NCI-H146 (cell line): ENCODE measurements around the gene SMARCA4.
A peak's percentile ranks its signal among the peaks of the same experiment; 100 is the strongest.

Source experiments
- DNase-seq: peaks from one replicate; lab custom pipeline; 2025; lab: John Stamatoyannopoulos, UW

Gene SMARCA4

GRCh38 chr19:11035441-11036377, 74.9 kb downstream of the SMARCA4 start:
- DNase-seq: peak; percentile 73

GRCh38 chr19:11038511-11038910, 77.7 kb downstream of the SMARCA4 start:
- no peak for DNase-seq

- no peak for DNase-seq
These were observed 80.4 kb downstream of the SMARCA4 start for GRCh38 chr19:11041194-11041593.

GRCh38 chr19:11041966-11042627, 81.3 kb downstream of the SMARCA4 start:
- DNase-seq: no peak

GRCh38 chr19:11044431-11044830, 83.6 kb downstream of the SMARCA4 start:
- DNase-seq: no peak

GRCh38 chr19:11045536-11045935, 84.7 kb downstream of the SMARCA4 start:
- DNase-seq: no peak

DNA sequence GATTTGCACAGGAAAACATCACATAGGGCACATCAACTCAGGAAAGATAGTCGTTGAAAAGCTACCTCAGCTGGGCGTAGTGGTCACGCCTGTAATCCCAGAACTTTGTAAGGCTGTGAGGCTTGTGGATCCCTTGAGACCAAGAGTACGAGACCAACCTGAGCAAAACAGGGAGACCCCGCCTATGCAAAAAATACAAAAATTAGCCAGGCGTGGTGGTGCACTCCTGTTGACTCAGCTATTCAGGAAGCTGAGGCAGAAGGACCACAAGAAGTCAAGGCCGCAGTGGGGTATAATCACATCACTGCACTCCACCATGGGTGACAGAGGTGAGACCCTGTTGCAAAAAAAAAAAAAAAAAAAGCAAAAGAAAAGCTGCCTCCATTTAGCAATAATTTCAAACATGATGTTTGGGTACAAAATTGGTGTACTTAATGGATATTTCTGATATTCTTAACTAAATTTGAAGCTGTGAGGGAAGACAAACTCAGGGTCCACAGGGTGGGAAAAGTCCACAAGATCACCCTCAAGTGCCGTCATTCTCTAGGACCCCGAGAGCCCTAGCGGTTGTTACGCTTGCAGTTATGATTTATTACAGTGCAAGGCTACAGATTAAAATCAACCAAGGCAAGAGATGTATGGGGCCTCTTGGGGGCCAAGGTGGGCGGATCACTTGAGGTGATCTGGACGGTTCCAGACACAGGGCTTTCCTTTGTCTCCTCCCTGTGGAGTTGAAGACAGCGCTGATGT, 86.0 kb downstream of the SMARCA4 start:
- DNase-seq: no peak

- DNase-seq: no peak
These were observed 87.0 kb downstream of the SMARCA4 start for GRCh38 chr19:11047866-11048265.

DNA sequence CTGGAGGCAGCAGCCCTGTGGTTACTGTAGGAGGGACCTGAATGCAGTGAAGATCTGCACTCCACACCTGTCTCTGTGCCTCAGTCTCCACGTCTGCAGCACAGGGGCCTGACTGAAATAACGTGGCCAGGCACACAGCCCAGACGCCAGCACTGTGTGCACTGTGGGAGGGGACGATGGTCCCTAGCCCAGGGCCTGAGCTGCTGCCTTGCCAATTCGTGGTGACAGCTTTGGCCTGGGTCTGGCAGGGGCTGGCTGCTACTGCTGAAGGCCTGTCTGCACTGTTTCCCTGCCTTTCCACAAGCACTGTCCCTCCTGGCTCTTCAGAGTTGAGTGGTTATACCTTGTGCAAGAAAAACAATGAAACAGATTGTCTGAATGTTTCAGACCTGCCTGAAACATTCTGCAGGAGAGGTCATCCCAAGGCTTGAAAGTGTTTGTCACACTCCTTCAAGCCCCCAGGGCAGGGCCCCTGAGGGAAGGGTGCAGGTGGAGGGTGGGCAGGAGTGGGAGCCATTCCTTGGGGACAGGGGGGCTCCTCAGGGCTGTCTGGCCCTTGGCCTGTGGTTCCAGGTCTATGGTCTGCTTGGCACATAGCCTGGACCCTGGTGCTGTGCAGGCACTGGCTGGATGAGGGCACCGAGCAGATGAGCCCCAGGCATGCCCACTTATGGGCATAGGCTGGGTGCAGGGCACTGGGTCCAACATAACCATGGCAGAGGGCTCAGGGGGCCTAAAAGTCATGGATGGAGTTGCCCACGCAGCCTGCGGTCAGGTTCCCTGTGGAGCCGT, 89.7 kb downstream of the SMARCA4 start:
- DNase-seq: no peak

- DNase-seq: no peak
These were observed 93.0 kb downstream of the SMARCA4 start for GRCh38 chr19:11053817-11054195.

DNA sequence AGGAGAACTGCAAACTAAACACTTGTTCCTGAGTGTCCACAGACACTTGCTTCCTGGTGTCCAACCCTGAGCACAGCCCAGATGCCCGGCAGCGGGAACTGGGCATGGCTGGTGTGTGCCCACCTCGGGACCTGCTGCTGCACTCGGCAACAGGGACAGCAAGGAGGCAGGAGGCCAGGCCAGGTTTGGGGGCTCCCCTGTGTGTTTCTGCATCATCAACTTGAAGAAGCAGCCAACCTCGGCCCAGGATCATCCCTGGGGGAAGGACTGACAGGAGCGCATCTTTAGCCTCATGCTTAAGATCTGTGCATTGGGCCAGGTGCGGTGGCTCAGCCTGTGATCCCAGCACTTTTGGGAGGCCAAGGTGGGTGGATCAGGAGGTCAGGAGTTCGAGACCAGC, 93.4 kb downstream of the SMARCA4 start:
- DNase-seq: no peak

- no peak for DNase-seq
These were observed 93.8 kb downstream of the SMARCA4 start for GRCh38 chr19:11054628-11055027.

DNA sequence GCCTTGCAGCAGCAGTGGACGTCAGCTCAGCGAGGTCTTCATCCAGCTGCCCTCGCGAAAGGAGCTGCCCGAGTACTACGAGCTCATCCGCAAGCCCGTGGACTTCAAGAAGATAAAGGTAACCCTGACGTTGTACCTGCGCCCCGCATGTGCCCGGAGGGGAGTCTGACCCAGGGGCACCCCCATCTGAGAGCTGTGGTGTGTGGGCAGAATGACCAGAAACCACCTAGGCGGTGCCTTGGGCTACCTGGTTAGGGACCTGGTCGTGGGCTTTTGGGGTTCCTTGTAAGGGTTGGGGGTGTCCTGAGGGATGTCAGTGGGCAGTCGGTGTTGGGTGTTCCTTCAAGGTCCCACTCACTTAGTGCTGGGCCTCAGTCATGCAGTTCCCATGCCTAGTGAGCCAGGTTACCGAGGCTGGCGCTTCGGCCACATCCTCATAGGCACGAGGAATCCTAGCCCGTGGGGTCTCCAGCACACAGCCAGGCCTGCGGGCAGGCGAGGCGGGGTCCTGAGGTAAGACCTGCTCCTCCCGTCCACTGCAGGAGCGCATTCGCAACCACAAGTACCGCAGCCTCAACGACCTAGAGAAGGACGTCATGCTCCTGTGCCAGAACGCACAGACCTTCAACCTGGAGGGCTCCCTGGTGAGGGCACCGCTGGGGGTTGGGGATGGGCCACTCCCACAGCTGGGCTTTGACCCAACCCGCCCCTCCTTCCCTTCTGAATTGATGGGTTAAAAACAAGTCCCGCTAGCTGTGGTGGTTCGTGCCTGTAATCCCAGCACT, 97.6 kb downstream of the SMARCA4 start:
- DNase-seq: no peak

DNA sequence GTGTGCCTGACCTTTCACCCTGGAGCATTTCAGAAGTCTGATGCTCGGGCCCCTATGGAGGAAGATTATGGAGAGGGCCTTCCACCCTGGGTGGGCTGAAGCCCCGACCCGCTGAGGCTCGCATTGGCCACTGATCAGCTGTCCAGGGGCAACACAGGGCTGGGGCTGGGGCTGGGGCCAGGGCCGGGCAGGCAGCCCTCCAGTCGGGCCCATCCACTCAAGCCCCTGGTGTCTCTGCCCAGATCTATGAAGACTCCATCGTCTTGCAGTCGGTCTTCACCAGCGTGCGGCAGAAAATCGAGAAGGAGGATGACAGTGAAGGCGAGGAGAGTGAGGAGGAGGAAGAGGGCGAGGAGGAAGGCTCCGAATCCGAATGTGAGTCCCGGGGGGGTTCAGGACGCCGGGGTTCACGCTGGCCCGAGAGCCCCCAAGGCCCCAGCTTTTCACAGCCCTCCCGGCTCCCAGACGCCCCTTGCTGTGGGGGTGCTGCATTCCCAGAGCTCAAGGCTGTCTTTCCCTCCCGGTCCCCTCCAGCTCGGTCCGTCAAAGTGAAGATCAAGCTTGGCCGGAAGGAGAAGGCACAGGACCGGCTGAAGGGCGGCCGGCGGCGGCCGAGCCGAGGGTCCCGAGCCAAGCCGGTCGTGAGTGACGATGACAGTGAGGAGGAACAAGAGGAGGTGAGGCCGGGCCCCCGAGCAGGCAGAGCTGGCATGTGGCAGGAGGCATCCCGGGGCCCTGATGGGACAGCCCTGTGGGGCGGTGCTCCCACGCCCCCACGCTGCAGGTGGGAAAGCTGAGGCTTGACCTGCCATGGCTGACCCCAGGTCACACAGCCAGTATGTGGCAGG, 98.9 kb downstream of the SMARCA4 start:
- no peak for DNase-seq

DNA sequence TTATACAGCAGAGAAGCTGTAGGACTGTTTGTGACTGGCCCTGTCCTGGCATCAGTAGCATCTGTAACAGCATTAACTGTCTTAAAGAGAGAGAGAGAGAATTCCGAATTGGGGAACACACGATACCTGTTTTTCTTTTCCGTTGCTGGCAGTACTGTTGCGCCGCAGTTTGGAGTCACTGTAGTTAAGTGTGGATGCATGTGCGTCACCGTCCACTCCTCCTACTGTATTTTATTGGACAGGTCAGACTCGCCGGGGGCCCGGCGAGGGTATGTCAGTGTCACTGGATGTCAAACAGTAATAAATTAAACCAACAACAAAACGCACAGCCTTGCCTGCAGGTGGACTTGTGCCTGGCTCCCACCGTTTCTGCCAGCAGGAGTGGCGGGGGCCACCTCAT, 101.1 kb downstream of the SMARCA4 start:
- no peak for DNase-seq

- DNase-seq: no peak
These were observed 102.6 kb downstream of the SMARCA4 start for GRCh38 chr19:11063434-11063833.

DNA sequence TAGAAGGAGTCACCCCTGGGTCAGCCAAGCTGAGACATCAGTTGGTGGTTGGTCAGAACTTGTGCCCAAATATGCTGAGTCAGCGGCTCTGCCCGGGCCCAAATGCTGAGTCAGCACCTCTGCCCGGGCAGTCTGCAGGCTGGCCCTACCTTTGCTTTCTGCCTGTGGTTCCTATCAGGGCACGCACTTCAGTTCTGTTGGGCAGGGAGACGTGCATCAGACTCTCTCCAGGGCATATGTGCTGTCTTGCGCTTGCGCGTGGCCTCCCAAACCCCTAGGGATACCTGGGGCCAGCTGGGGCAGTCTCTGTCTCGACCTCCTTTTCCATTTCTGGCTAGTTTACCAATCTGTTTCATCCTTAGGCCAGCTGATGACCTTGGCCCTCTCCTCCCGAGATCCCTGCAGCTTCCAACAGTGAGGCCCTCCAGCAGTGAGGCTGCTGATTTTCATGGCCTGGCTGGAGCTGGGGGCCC, 104.0 kb downstream of the SMARCA4 start:
- no peak for DNase-seq

DNA sequence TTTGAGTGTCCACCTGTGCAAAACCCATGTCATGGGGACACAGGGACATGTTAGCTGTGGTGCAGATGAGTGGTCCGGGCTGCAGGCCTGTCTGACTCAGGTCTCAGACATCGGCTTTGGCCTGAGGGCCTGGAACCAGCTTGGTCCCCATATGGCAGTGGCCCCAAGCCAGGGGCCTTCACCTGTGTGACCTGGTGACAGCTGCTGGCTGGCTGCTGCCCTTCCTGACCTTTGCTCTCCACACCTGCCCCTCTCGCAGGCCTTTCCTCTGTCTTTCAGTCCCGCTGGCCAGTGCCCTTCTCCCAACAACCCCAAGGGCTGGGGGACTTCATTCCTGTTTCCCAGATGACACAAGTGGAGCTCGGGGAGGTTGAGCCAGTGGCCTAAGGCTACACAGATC, 105.5 kb downstream of the SMARCA4 start:
- DNase-seq: no peak

GRCh38 chr19:11067356-11068113, 106.7 kb downstream of the SMARCA4 start:
- DNase-seq: no peak
